HG02588 (cell line): Measurements from ENCODE around the gene WFDC13.
"Not testable (repeated sequence)": the region's sequence is repeated elsewhere in the genome, so short reads cannot be mapped to it uniquely, and the experiment has no call there.

Experiments used
- ATAC-seq: cut with Tn5 transposase; IDR thresholded peaks from one replicate; pipeline ENCODE4 v1.9.1; 2021; ENCODE audit warnings: mild to moderate bottlenecking, moderate library complexity; ENCODE audit not compliant: unreplicated experiment

Gene WFDC13, protein sequence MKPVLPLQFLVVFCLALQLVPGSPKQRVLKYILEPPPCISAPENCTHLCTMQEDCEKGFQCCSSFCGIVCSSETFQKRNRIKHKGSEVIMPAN

DNA sequence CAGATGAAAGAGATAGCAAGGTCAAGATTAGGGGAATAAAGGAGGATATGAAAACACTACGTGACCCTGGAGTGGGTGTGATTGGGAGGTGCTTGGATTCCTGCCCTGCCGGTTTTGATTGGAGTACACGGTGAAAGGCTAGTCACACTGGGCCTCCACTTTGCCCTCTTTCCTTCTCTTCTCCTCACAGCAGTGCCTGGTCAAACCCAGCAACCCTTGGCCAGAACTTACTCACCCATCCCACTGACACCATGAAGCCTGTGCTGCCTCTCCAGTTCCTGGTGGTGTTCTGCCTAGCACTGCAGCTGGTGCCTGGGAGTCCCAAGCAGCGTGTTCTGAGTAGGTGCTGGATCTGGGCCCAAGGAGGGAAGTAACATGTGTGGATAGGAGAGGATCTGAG, at the start of gene WFDC13:
Gene WFDC13, plus strand, starts transcription at position 166 of the 400 bp plus-strand sequence. Its CDS starts 86 bp downstream, at position 252.
- no peak for ATAC-seq

DNA sequence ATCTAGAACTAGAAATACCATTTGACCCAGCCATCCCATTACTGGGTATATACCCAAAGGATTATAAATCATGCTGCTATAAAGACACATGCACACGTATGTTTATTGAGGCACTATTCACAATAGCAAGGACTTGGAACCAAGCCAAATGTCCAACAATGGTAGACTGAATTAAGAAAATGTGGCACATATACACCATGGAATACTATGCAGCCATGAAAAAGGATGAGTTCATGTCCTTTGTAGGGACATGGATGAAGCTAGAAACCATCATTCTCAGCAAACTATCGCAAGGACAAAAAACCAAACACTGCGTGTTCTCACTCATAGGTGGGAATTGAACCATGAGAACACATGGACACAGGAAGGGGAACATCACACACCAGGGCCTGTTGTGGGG, 44.8 kb upstream of the WFDC13 start:
- ATAC-seq = not testable (repeated sequence)

DNA sequence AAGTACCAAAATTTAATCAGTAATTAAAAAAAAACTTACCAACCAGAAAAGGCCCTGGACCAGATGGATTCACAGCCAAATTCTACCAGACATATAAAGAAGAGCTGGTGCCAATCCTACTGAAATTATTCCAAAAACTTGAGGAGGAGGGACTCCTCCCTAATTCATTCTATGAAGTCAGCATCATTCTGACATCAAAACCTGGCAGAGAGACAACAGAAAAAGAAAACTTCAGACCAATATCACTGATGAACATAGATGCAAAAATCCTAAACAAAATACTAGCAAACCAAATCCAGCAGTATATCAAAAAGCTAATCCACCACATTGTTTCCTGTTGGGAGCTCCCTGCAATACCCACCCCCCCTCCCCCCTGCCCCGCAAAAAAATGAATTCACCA, 31.7 kb upstream of the WFDC13 start, which contains the start of gene WFDC11:
Gene WFDC11, minus strand, starts transcription at position 101 of the 400 bp plus-strand sequence. CDS start 19,639 bp downstream, outside the sequence.
- ATAC-seq = no peak

DNA sequence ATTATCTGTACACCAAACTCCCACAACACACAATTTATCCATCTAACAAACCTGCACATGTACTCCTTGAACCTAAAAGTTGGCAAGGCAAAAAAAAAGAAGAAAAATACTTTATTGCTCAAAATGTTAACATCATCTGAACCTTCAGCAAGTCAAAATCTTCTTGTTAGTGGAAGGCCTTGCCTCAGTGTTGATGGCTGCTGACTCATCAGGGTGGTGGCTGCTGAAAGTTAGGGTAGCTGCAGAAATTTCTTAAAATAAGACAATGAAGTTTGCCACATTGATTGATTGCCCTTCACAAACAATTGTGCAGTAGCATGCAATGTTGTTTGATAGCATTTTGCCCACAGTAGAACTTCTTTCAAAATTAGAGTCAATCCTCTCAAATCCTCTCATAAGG, 29.1 kb upstream of the WFDC13 start:
- no peak for ATAC-seq

DNA sequence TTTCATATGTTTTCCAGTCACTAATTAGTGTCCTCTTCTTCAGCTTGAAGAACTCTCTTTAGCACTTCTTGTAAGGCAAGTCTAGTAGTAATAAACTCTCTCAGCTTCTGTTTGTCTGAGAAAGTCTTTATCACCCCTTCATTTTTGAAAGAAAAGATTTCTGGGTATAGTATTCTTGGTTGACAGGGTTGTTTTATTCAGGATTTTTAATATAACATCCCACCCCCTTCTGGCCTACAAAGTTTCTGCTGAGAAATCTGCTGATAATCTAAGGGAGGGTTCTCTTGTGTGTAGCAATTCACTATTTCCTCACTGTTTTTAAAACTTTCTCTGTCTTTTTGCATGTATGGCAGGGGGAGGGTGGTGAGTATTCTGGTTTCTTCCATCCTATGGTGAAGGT, 22.2 kb upstream of the WFDC13 start:
- no peak for ATAC-seq

DNA sequence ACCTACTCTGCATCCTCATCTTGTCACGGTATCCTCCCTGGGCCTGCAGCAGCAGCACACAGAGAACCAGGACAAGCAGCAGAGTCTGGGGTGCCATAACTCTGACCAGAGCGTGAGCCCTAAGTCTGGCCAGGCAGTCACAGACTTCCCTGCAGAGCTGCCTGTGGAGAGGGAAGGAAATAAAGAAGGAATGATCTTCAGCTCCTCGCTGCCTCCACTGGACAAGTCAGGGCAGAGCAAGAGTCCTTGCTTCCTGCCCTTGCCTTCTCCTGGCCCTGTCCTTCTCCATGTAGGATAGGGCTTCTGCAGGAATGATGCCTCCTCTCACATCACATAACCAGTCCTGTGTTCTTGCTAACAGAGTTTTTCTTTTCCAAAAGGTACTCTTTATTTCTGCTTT, 15.9 kb upstream of the WFDC13 start:
- ATAC-seq = no peak

DNA sequence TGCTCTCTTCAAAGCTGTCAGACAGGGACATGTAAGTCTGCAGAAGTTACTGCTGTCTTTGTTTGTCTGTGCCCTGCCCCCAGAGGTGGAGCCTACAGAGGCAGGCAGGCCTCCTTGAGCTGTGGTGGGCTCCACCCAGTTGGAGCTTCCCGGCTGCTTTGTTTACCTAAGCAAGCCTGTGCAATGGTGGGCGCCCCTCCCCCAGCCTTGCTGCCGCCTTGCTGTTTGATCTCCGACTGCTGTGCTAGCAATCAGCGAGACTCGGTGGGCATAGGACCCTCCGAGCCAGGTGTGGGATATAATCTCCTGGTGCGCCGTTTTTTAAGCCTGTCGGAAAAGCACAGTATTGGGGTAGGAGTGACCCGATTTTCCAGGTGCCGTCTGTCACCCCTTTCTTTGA, 8.5 kb upstream of the WFDC13 start:
- ATAC-seq = not testable (repeated sequence)

DNA sequence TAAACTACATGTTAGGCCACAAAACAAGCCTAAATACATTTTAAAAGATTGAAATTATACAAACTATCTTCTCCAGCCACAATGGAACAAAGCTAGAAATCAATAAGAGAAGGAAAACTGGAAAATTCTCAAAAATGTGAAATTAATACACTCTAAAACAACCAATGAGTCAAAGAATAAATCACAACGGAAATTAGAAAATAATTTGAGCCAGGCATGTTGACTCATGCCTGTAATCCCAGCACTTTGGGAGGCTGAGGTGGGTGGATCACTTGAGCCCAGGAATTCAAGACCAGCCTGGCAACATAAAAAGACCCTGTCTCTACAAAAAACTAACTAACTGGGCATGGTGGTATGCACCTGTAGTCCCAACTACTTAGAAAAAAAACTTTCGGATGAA, 6.3 kb upstream of the WFDC13 start:
- no peak for ATAC-seq

DNA sequence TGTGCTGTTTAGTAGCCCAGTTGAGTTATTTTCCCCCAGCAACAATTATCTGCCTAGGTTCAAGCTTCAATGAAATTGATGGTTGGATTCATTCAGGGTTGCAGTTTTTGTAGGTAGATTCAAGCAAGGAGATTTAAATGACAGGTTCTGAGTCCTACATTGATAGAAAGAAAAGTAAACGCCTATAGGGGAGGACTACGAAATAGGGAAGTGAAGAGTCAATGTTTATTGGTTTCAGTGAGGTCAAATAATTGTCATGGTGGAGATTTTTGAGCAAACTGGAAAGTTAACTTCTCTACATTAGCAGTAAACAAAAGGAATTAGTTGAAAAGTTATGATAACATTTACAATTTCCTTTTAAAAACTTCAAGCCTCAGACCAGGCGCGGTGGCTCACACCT, 734 bp upstream of the WFDC13 start:
- no peak for ATAC-seq

DNA sequence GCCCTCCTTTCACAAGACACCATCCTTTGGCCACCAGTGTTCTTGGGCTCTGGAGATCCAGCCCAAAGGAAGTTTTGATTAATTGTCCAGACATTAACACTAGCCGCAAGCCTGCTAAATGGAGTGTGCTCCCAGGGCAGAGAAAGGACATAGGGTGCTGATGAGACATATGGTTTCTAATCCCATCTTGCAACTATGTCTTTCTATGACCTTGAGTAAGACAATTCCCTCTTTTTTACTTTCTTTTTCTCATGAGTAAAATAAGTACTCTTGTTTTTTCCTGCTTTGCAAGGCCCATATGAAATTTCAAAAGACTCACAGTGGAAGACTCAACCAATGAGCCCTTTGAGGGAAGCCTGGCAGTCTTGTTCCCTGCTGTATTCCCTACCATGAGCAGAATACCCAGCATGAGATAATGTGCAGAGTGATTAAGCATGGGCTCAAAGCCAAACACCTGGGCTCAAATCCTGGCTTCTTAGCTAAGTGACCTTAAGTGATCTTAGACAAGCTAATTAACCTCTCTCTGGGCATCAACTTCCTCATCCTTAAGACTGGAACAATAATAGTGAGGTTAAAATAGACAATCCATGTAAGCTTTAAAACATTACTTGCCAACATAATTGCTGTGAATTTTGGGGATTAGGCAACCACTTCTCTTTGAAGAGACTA, 3.3 kb downstream of the WFDC13 start, which contains the start of gene WFDC10B:
Gene WFDC10B, minus strand, starts transcription at position 51 of the 669 bp plus-strand sequence. CDS start 19,027 bp downstream, outside the sequence.
- no peak for ATAC-seq

DNA sequence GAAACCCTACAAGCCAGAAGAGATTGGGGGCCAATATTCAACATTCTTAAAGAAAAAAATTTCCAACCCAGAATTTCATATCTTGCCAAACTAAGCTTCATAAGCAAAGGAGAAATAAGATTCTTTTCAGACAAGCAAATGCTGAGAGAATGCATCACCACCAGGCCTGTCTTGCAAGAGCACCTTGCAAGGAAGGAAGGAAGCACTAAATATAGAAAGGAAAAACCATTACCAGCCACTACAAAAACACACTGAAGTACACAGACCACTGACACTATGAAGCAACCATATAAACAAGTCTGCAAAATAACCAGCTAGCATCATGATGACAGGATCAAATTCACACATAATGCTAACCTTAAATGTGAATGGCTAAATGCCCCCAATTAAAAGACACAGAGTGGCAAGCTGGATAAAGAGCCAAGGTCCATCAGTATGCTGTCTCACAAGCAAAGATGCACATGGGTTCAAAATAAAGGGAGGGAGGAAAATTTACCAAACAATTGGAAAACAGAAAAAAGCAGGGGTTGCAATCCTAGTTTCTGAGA, 14.4 kb downstream of the WFDC13 start:
- not testable (repeated sequence) for ATAC-seq

DNA sequence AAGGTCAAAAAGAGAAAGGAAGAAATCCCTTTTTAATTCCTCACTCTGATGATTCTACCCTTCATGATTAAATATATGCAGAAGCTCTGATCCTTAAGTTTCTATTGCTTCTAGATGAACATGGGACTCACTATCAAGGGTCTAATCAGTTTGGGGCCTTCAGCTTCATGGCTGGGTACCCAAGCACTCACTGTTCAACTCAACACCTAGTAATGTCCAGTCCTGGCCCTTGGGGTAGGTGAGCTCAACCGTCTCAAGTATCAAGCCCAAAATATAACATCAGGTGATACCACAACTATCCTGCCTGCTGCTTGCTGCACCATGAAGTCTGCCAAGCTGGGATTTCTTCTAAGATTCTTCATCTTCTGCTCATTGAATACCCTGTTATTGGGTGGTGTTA, 20.2 kb downstream of the WFDC13 start, which contains the start of gene SPINT4:
Gene SPINT4, plus strand, starts transcription at position 301 of the 400 bp plus-strand sequence. Its CDS starts 21 bp downstream, at position 322.
- ATAC-seq = no peak

DNA sequence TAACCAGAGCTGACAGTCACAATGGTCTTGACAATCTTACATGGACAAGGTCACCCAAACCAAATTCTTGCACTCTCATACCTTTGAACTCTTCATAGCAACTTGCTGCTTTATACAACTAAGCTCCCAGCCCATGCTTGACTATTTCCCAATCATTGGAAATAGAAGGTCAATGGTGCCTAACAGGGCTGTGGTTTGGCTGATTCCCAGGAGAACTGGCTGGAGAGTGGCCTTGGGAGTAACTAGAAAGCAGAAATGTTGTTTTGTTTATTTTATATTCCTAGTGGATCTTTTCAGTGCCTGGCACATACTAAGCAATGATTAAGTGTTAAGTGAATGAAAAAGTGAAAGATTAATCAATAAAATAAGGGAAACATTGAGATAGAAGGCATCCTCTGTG, 23.3 kb downstream of the WFDC13 start:
- no peak for ATAC-seq

DNA sequence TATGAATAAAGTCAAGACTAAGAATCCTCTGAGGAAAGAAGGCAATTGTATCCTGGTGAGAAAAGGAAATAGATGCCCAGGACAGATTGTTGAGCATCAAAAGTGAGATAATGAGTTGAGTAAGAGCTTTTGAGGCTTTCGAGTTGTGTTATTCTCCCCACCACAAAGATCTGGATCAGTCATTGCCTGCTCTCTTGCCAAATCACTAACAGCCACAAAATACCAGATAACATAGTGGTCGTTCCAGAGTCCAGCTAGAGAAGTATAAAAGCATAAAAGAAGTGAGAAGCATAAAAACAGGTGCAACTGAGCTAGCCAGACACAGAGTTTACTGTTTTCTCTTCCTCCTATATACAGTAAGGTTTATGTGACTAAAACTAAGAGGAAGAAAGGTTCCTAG, 25.2 kb downstream of the WFDC13 start:
- no peak for ATAC-seq

DNA sequence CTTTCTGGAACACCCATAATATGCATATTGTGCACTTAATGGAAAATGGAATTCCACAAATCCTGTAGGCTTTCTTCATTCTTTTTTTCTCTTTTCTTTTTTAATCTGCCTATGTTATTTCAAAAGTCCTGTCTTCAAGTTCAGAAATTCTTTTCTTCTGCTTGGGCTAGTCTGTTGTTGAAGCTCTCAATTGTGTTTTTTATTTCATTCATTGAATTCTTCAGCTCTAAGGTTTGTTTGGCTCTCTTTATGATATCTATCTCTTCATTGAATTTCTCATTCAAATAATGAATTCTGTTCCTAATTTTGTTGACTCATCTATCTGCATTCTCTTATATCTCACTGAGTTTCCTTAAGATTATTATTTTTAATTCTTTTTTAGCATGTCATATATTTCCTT, 30.4 kb downstream of the WFDC13 start:
- ATAC-seq = no peak

DNA sequence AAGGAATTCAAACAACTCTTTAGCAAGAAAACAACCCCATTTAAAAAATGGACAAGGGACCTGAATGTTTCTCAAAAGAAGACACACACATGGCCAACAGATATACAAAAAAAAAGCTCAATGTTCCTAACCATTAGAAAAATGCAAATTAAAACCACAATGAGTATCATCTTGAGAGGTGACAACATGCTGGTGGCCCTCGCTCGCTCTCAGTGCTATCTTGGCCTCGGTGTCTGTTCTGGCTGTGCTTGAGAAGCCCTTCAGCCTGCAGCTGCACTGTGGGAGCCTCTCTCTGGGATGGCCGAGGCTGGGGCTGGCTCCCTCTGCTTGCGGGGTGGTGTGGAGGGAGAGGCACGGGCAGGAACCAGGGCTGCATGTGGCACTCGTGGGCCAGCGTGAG, 33.7 kb downstream of the WFDC13 start:
- ATAC-seq = no peak

DNA sequence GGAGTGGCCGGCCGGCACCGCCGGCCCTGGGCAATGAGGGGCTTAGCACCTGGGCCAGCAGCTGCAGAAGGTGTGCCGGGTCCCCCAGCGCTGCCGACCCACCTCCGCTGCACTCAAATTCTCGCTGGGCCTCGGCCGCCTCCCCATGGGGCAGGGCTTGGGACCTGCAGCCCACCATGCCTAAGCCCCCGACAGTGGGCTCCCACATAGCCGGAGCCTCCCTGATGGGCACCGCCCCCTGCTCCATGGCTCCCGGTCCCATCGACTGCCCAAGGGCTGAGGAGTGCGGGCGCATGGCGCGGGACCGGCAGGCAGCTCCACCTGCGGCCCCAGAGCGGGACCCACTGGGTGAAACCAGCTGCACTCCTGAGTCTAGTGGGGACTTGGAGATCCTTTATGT, 34.1 kb downstream of the WFDC13 start:
- ATAC-seq = no peak

DNA sequence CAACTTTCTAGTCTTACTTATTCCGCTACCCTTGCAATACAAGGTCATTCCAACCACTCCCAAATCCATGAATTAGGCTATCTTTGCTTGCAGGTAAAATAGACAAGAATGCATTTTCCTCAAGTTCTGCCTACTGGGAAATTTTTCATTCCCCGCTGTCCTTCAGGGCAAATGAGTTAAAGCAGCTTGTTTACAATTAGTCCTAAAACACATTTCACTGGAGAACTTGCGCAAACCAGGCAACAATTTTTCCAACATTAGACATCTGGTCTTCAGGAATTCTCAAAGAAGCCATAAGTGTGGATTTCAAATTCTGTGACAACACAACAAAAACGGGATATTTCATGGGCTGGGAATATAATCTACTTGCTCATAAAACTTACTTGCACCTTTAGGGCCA, 40.8 kb downstream of the WFDC13 start:
- no peak for ATAC-seq

DNA sequence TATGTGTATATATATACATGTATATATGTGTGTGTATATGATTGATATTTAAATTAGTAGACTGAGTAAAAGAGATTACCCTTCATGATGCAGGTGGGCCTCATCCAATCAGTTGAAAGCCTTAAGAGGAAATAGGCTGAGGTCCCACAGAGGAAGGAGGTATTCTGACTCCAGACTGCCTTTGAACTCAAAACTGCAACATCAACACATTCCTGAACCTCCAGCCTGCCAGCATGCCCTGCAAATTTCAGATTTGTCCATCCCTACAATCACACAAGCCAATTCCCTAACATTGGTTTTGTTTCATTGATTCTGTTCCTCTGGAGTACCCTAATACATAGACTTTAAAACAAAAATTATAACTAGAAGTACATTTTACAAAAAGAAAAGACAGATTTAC, 43.2 kb downstream of the WFDC13 start:
- ATAC-seq = no peak

DNA sequence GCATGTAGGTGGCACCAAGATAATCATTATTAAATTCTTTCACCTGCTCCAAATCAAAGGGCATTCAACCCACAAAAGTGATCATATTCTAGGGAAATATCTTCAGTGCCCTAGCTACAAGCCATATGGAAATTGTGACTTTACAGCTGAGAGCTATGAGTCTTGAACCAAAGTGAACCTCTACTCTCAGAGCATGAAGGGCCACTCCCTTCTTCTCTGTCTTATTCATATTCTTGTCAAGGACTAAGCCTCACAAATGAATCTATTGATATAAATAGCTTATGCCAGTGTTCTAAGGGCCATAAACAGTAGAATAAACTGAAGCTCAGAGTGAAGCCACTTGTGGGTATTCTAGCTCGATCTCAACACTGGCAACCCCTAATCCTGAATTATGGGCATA, 49.9 kb downstream of the WFDC13 start:
- ATAC-seq = no peak

DNA sequence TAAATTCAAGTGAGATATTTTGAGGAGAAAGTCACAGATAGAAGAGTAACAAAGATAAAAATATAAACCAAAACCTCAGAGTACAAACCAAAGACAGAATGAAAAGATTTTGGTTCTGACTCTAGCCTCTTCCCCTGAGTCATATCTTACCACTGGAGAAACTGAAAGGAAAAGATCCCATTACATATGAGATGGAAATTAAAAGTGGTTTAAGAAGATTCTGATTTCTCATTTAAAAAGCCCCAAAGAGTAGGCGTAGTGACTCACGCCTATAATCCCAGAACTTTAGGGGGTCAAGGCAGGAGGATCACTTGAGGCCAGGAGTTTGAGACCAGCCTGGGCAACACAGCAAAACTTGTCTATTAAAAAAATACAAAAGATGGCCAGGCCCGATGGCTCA, 50.9 kb downstream of the WFDC13 start:
- no peak for ATAC-seq

DNA sequence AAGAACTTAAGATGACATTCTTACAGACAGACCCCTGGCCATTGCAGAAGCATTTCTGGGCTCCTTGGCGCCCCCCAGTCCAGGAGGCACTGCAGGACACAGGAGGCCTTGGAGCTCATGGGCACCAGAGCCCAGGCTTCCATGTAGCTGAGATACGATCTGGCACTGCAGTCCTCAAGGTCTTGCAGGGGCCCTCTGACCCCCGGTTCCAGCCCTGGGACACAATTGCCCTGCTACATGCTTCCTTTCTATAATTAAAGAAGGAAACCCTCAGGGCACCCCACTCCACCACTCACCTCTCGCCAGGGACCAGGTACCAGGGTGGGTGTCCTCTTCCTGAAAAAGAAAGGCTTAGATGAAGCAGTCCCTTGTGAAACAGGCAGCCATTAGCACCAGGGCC, 56.3 kb downstream of the WFDC13 start:
- no peak for ATAC-seq
